ENCODE results near the gene RBMS3.

DNA sequence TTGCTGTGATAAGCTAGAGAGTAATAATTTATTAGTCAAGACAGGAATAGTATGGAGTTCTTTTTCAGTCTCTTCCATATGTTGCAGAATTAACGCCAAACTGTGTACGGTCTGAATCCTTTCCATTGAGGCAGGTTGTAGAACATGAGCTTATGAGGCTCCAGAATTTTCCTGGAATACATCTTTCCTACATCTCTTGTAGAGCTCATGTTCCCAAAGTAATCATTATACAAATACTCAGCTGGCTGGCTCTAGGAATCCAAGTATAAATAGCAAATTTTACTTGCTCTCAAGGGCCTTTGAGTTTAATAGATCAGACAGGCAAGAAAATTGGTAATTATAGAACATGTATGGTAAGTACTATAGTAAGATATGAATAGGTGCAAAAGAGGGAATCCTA is 419.4 kb downstream of the RBMS3 start:
- TF ChIP-seq BCL6 (CRISPR knock-in tag; IDR thresholded peaks at IDR 0.05) (no peak), CTCF (CRISPR knock-in tag; IDR thresholded peaks at IDR 0.05) (no peak), ZNF607 (CRISPR knock-in tag; IDR thresholded peaks at IDR 0.05; ENCODE audit: borderline replicate concordance) (no peak), ZNF143 (CRISPR knock-in tag; IDR thresholded peaks at IDR 0.05) (no peak), JUNB (CRISPR knock-in tag; IDR thresholded peaks at IDR 0.05; ENCODE audit: borderline replicate concordance) (no peak), MIXL1 (CRISPR knock-in tag; IDR thresholded peaks at IDR 0.05) (no peak)
- TF ChIP-seq, protein P1, sequence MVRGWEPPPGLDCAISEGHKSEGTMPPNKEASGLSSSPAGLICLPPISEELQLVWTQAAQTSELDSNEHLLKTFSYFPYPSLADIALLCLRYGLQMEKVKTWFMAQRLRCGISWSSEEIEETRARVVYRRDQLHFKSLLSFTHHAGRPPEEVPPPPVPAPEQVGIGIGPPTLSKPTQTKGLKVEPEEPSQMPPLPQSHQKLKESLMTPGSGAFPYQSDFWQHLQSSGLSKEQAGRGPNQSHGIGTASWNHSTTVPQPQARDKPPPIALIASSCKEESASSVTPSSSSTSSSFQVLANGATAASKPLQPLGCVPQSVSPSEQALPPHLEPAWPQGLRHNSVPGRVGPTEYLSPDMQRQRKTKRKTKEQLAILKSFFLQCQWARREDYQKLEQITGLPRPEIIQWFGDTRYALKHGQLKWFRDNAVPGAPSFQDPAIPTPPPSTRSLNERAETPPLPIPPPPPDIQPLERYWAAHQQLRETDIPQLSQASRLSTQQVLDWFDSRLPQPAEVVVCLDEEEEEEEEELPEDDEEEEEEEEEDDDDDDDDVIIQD (CRISPR knock-in tag; IDR thresholded peaks at IDR 0.05; ENCODE audit: low read depth): no peak
